ENCODE data around the gene FGD6. TPM values are rescaled to one million over a fixed set of nuclear protein-coding genes. Genes with fewer than 3 reads are reported as not detected.
A peak's percentile ranks its signal among the peaks of the same experiment; 100 is the strongest.

The FGD6 gene
- polyA plus RNA-seq, 2 of the 4 experiments (the other 2 are of a cell fraction): 15.5 to 48.0 TPM

DNA sequence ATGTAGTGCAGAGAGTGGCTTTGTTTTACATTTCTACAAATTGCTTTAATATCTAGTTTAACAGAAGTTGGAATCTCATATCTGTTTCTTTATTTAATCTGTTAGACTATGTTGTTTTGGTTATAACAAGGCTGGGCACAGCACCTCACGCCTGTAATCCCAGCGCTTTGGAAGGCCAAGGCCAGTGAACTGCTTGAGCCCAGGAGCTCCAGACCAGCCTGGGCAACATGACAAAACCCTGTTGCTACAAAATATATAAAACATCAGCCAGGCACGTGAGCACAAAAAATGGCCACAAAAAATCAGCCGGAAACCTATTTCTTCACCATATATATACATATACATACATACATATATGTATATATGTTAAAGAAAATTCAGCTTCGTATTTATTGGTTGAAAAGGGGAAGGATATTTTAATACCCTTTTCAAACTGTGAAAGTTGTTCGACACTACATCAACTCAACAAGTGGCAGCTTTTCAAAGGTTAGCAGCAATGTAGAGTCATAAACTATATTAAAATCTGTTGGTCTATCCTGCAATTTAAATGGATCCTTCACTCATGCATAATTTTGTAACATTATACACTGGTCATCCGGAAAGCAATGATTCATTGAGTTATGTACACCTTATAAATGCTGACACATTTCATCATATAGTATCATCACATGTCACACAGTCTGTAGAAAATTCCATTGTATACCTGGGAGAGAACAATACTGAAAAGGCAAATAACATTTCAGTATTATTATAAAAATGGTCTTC lies 151.0 kb downstream of the FGD6 start:
- no peak for DNase-seq (ENCODE audit: low read depth in 1 of 2, low spot score in 1 of 2)
- CTCF ChIA-PET: interaction anchor here (0.6 to 1.6 kb wide), 3 partner anchors 12 to 271 kb away, joined by 3 to 4 read pairs (median 4); partner anchors contain the start of genes FGD6 and VEZT

DNA sequence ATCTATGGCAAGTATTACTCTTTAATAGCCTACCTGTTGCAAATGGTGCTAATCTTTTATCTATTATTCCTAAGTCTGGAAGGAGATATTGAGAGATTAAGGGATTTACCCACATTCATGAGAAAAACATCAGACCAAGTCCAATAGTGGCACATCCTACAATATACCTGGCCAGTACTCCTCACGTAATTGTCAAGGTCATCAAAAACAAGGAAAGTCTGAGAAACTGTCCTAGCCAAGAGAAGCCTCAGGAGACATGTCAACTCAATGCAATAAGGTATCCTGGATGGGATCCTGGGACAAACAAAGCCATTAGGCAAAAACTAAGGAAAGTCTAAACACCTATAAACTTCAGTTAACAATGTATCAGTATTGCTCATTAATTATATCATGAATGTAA lies 156.3 kb downstream of the FGD6 start:
- Histone ChIP-seq H3K27ac (no peak overlapping the region), H3K4me2 (no peak overlapping the region), H3K4me1 (no peaks in the 10 kb centered on the region), H3K4me3 (no peak overlapping the region), H3K9me3 (no peaks in the 10 kb centered on the region)
- ATAC-seq (no peak), DNase-seq (ENCODE audit: low read depth in 1 of 2, low spot score in 1 of 2) (no peak), FAIRE-seq (peak; percentile 61)
- TF ChIP-seq MAFK (IDR thresholded peaks at IDR 0.05; ENCODE audit: partially characterized antibody): peak; percentile 71
- no peak for TF ChIP-seq RCOR1 (IDR thresholded peaks at IDR 0.05; ENCODE audit: low read depth, low read length)
- TF ChIP-seq, protein P1, sequence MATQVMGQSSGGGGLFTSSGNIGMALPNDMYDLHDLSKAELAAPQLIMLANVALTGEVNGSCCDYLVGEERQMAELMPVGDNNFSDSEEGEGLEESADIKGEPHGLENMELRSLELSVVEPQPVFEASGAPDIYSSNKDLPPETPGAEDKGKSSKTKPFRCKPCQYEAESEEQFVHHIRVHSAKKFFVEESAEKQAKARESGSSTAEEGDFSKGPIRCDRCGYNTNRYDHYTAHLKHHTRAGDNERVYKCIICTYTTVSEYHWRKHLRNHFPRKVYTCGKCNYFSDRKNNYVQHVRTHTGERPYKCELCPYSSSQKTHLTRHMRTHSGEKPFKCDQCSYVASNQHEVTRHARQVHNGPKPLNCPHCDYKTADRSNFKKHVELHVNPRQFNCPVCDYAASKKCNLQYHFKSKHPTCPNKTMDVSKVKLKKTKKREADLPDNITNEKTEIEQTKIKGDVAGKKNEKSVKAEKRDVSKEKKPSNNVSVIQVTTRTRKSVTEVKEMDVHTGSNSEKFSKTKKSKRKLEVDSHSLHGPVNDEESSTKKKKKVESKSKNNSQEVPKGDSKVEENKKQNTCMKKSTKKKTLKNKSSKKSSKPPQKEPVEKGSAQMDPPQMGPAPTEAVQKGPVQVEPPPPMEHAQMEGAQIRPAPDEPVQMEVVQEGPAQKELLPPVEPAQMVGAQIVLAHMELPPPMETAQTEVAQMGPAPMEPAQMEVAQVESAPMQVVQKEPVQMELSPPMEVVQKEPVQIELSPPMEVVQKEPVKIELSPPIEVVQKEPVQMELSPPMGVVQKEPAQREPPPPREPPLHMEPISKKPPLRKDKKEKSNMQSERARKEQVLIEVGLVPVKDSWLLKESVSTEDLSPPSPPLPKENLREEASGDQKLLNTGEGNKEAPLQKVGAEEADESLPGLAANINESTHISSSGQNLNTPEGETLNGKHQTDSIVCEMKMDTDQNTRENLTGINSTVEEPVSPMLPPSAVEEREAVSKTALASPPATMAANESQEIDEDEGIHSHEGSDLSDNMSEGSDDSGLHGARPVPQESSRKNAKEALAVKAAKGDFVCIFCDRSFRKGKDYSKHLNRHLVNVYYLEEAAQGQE (IDR thresholded peaks at IDR 0.05): no peak
- no peak for TF ChIP-seq FOXS1 (CRISPR knock-in tag; IDR thresholded peaks at IDR 0.05)
- WGBS (ENCODE audit: missing lambda C conversion rate): 97% methylated on average over 1 of the region's 1 CpG
- ChIA-PET POLR2A (no interaction called here), CTCF (interaction anchor here (1.6 kb wide), 1 partner anchor 12 kb away, joined by 8 read pairs; the partner anchor contains the start of gene NR2C1)

More for the DNA sequence above, 151.0 kb downstream of the FGD6 start:
- TF ChIP-seq TP53 (CRISPR knock-in tag; IDR thresholded peaks at IDR 0.05): no peak
- no peak for TF ChIP-seq HEYL (CRISPR knock-in tag; IDR thresholded peaks at IDR 0.05)
- TF ChIP-seq, protein P2, sequence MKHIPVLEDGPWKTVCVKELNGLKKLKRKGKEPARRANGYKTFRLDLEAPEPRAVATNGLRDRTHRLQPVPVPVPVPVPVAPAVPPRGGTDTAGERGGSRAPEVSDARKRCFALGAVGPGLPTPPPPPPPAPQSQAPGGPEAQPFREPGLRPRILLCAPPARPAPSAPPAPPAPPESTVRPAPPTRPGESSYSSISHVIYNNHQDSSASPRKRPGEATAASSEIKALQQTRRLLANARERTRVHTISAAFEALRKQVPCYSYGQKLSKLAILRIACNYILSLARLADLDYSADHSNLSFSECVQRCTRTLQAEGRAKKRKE (CRISPR knock-in tag; IDR thresholded peaks at IDR 0.05; ENCODE audit: low read depth): no peak
- no peak for TF ChIP-seq RCOR1 (IDR thresholded peaks at IDR 0.05; ENCODE audit: low read depth, low read length)
- TF ChIP-seq, protein P1 (IDR thresholded peaks at IDR 0.05): no peak
- TF ChIP-seq GATA3 (IDR thresholded peaks at IDR 0.05; ENCODE audit: borderline replicate concordance): no peak
- no peak for TF ChIP-seq SREBF2 (IDR thresholded peaks at IDR 0.05)
- no peak for TF ChIP-seq EHMT2 (IDR thresholded peaks at IDR 0.05; ENCODE audit: low read depth)
- TF ChIP-seq CHD4 (IDR thresholded peaks at IDR 0.05; ENCODE audit: borderline replicate concordance): no peak
- TF ChIP-seq NFE2L2 (conservative IDR thresholded peaks at IDR 0.05; ENCODE audit: low read length): no peak
- no peak for TF ChIP-seq EP300 (IDR thresholded peaks at IDR 0.05)
- TF ChIP-seq ESRRA (IDR thresholded peaks at IDR 0.05; ENCODE audit: borderline replicate concordance, low read length): no peak
- no peaks in the 10 kb centered on the region for H3K4me1 ChIP-seq
- POLR2A ChIA-PET: no interaction called here
- ATAC-seq: no peak
- no peak overlapping the region for H3K4me2 ChIP-seq
- 82% methylated on average over 7 of the region's 7 CpGs for WGBS (ENCODE audit: missing lambda C conversion rate)
- H3K9me3 ChIP-seq: no peaks in the 10 kb centered on the region
- FAIRE-seq: no peak
- H3K4me3 ChIP-seq: no peak overlapping the region
- H3K27ac ChIP-seq: no peak overlapping the region
